Stomach (tissue), 9 donors: ENCODE data around the gene TXNRD3. TPM values are rescaled to one million over a fixed set of nuclear protein-coding genes. Genes with fewer than 3 reads are reported as not detected.

ENCODE experiments used
- DNase-seq, 2 donors: peaks; one replicate each; pipeline versions ENCODE4 v3.0.0 to v3.0.0-alpha.2; 2013 to 2019
- H3K27ac ChIP-seq, 5 donors: fragments of 200-600 bp in 4 of 5; sonication (generic) in 4 of 5; one replicate each; pipeline ENCODE4 v1.5.1; 2013 to 2019; ENCODE audit warnings: mild to moderate bottlenecking in 1 of 5, moderate library complexity in 1 of 5
- H3K27me3 ChIP-seq, 3 donors: fragments of 200-600 bp; sonication (generic); one replicate each; pipeline ENCODE4 v1.5.1; 2017 to 2019; ENCODE audit warnings: mixed run types in 1 of 3
- H3K36me3 ChIP-seq, 4 donors: fragments of 200-600 bp; sonication (generic); 1 replicate in 3 of 4; 2 replicates in 1 of 4; pipeline ENCODE4 v1.5.1; 2016 to 2019
- H3K4me1 ChIP-seq, 4 donors: fragments of 200-600 bp; sonication (generic); one replicate each; pipeline ENCODE4 v1.5.1; 2016 to 2019
- H3K4me3 ChIP-seq, 4 donors: fragments of 200-600 bp; sonication (generic) in 3 of 4; one replicate each; pipeline ENCODE4 v1.5.1; 2016 to 2019; ENCODE audit warnings: mild to moderate bottlenecking in 1 of 4
- H3K9me3 ChIP-seq, 4 donors: fragments of 200-600 bp; sonication (generic); one replicate each; pipeline ENCODE4 v1.5.1; 2016 to 2019
- CTCF ChIP-seq, 7 experiments: fragments of 450-650 bp in 4 of 7; fragments of 200-600 bp in 3 of 7; sonication (generic) in 3 of 7; IDR thresholded peaks; one replicate each; pipeline ENCODE4 v1.5.1; 2016 to 2019; ENCODE audit warnings: antibody characterized with exemption in 7 of 7, control low read depth in 2 of 7, mild to moderate bottlenecking in 1 of 7
- EP300 ChIP-seq: sonication (generic); formaldehyde crosslinking; IDR thresholded peaks from one replicate; pipeline ENCODE4 v1.6.1; 2017; ENCODE audit warnings: antibody characterized with exemption
- POLR2A ChIP-seq, 4 donors: fragments of 450-650 bp; IDR thresholded peaks; one replicate each; pipeline ENCODE4 v1.6.1; 2016; ENCODE audit warnings: antibody characterized with exemption in 4 of 4, control low read depth in 2 of 4, mild to moderate bottlenecking in 1 of 4, moderate library complexity in 1 of 4
- POLR2AphosphoS5 ChIP-seq, 3 donors: sonication (generic); formaldehyde crosslinking; IDR thresholded peaks; one replicate each; pipeline ENCODE4 v1.6.1; 2016; ENCODE audit warnings: antibody characterized with exemption in 3 of 3
- WGBS, 5 donors: extraction: QIAGEN DNeasy Blood & Tissue Kit in 3 of 5; methylation state at CpG; one replicate each; pipeline versions ENCODE4 v1.1.5 to v1.1.7; 2013 to 2018; 5-methylcytosine and 5-hydroxymethylcytosine counted together
- intact Hi-C: fragments of 100-400 bp; cut with DNase I; formaldehyde crosslinking; loops from one replicate; pipeline ENCODE4 v1.15.1; 2023; ENCODE audit warnings: low total_unique reads
- polyA plus RNA-seq, 3 donors: library from polyadenylated mRNA; stranded (reverse); fragments of 200-250 nt; gene quantifications; one replicate each; pipeline ENCODE4 v1.2.3, GENCODE V29; 2013
- total RNA-seq, 5 donors: library from RNA; depleted of rRNA; stranded (reverse); fragments of >200 nt; gene quantifications; one replicate each; pipeline versions ENCODE4 v1.1.0 to v1.2.3, GENCODE V29; 2014 to 2016
- donor health status: healthy with polysubstance abuse.
- donor health status: Bipolar disorder and iron deficiency.
- donor health status: healthy.

TXNRD3 gene
- total and polyA plus RNA-seq, 8 donors: 0.58 to 62.3 (median 9.5) TPM

GRCh38 chr3:126617571-126617970, 37.4 kb downstream of the TXNRD3 start:
- no peak overlapping the region for H3K4me3 ChIP-seq
- H3K27me3 ChIP-seq: no peaks in the 10 kb centered on the region
- H3K27ac ChIP-seq: no peak overlapping the region
- intact Hi-C loops: no loop called here
- DNase-seq: no peak
- no peaks in the 10 kb centered on the region for H3K9me3 ChIP-seq
- peaks cover 0 to 74% (median 32%) of the 10 kb centered on the region in 4 donors for H3K36me3 ChIP-seq
- TF ChIP-seq EP300 (no peak), CTCF (IDR thresholded peaks at IDR 0.05) (no peak), POLR2A (IDR thresholded peaks at IDR 0.05) (no peak), POLR2AphosphoS5 (IDR thresholded peaks at IDR 0.05) (no peak)
- no peaks in the 10 kb centered on the region for H3K4me1 ChIP-seq

- H3K36me3 ChIP-seq: peaks cover 0 to 76% (median 32%) of the 10 kb centered on the region in 4 donors
- DNase-seq: no peak
- no peak overlapping the region for H3K4me3 ChIP-seq
- 74 to 80% (median 76%) methylated on average over 2 of the region's 2 CpGs for WGBS, 5 donors
- H3K27ac ChIP-seq: no peak overlapping the region
- TF ChIP-seq POLR2AphosphoS5 (IDR thresholded peaks at IDR 0.05): no peak
- intact Hi-C loops: no loop called here
- no peaks in the 10 kb centered on the region for H3K27me3 ChIP-seq
- H3K4me1 ChIP-seq: no peaks in the 10 kb centered on the region
- no peaks in the 10 kb centered on the region for H3K9me3 ChIP-seq
Measured at GRCh38 chr3:126616931-126617330, 38.0 kb downstream of the TXNRD3 start.

GRCh38 chr3:126613479-126614188, 41.3 kb downstream of the TXNRD3 start:
- TF ChIP-seq EP300 (no peak), CTCF (IDR thresholded peaks at IDR 0.05) (no peak), POLR2AphosphoS5 (IDR thresholded peaks at IDR 0.05) (no peak), POLR2A (IDR thresholded peaks at IDR 0.05) (no peak)
- peaks cover 18 to 76% (median 55%) of the 10 kb centered on the region in 4 donors for H3K36me3 ChIP-seq

GRCh38 chr3:126612479-126613205, 42.3 kb downstream of the TXNRD3 start:
- TF ChIP-seq POLR2AphosphoS5 (IDR thresholded peaks at IDR 0.05) (no peak), POLR2A (IDR thresholded peaks at IDR 0.05) (no peak)

More at GRCh38 chr3:126613479-126614188, 41.3 kb downstream of the TXNRD3 start:
- intact Hi-C loops: no loop called here
- Histone ChIP-seq H3K27ac (no peak overlapping the region), H3K4me1 (no peaks in the 10 kb centered on the region), H3K9me3 (no peaks in the 10 kb centered on the region), H3K4me3 (no peak overlapping the region), H3K27me3 (no peaks in the 10 kb centered on the region)
- 72 to 86% (median 77%) methylated on average over 2 of the region's 2 CpGs for WGBS, 5 donors
- no peak for DNase-seq

GRCh38 chr3:126609909-126610308, 45.0 kb downstream of the TXNRD3 start:
- no peaks in the 10 kb centered on the region for H3K27me3 ChIP-seq
- H3K9me3 ChIP-seq: no peaks in the 10 kb centered on the region
- H3K4me1 ChIP-seq: no peaks in the 10 kb centered on the region
- TF ChIP-seq POLR2AphosphoS5 (IDR thresholded peaks at IDR 0.05): no peak
- TF ChIP-seq POLR2A (IDR thresholded peaks at IDR 0.05): no peak
- TF ChIP-seq CTCF (IDR thresholded peaks at IDR 0.05): no peak
- no peak for TF ChIP-seq EP300
- H3K4me3 ChIP-seq: no peak overlapping the region
- WGBS, 5 donors: 86 to 100% (median 94%) methylated on average over 2 of the region's 2 CpGs
- intact Hi-C loops: no loop called here
- peaks cover 23 to 88% (median 74%) of the 10 kb centered on the region in 4 donors for H3K36me3 ChIP-seq
- DNase-seq: no peak
- no peak overlapping the region for H3K27ac ChIP-seq

More at GRCh38 chr3:126612479-126613205, 42.3 kb downstream of the TXNRD3 start:
- no peaks in the 10 kb centered on the region for H3K9me3 ChIP-seq
- no peak for DNase-seq
- 84 to 92% (median 87%) methylated on average over 4 of the region's 4 CpGs for WGBS, 5 donors
- H3K27ac ChIP-seq: no peak overlapping the region
- intact Hi-C loops: no loop called here
- no peaks in the 10 kb centered on the region for H3K27me3 ChIP-seq
- peaks cover 20 to 85% (median 65%) of the 10 kb centered on the region in 4 donors for H3K36me3 ChIP-seq
- H3K4me1 ChIP-seq: no peaks in the 10 kb centered on the region
- no peak overlapping the region for H3K4me3 ChIP-seq
